ENCODE results near the gene BBC3.
"Not testable (repeated sequence)": the region's sequence is repeated elsewhere in the genome, so short reads cannot be mapped to it uniquely, and the experiment has no call there.

Gene BBC3

DNA sequence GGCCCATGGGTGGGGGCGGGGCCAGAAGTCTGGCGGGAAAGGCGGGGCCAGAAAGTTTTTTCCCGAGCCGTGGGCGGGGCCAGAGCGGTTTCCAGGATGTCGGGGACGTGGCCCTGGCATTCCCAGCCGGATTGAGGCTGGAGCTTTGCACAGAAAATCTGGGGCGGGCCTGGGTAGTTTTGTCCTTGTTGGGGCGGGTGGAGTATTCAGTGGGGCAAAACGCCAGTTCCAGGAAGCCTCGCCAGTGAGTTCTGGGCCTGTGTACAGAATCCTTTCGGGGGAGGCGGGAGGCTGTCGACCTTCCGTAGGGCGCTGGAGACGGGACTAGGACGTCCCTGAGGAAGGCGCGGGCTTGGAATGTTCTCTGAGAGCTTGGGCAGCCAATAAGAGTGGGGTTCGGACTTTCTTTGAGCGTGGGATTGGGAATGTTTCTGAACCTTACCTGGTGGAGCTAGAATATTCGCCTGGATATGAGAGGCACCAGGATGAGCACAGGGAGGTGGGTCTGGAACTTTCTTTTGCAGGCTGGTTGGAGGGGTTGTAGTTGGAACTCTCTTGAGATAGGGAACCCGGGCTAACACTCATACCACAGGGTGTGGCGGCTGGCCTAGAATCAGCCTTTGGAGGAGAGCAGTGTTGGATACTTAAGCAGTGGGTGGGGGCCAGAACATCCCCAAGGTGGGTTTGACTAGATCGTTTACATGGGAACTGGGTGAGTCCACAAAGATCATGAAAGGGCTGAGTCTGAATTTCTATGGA is 26.6 kb upstream of the BBC3 start:
- no peak for DNase-seq (ENCODE audit: low read depth in 2 of 2)
- peak overlapping the region; percentile 44 to 65 for H3K4me3 ChIP-seq (replicated peaks in 1 of 2; ENCODE audit: low read depth in 2 of 2, low read length in 2 of 2)
- no peak for TF ChIP-seq CTCF (IDR thresholded peaks at IDR 0.05; ENCODE audit: low read depth, low read length)

DNA sequence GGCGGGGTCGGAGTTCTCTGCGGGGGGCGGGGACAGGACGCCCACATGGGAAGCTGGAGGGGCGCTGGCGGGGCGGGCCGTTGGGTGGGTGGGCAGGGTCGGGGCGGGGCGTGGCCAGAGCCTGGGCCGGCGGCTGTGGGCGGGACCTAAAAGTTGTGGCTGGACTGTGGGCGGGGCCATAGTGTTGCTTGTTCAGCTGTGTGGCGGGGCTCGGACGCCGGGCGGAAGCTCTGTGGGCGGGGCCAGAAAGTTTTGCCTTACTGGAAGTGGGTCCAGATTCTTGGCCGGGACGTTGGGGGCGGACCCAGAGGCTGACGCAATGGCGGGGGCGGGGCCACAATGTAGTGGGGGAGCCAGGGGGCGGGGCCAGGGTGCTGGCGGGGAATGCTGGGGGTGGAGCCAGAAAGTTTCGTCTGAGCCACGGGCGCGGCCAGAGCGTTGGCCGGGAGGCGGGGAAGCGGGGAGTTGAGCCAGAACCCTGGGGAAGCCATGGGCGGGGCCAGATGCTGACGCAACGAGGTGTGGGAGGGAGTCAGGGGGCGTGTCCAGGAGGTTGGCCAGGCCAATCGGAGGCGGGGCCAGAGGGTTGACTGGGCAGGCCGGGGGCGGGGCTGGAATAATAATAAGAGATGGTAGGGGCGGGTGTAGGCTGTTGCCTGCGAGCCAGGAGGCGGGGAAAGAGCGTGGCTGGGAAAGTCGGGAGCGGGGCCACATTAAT is 25.9 kb upstream of the BBC3 start:
- no peak for TF ChIP-seq CTCF (IDR thresholded peaks at IDR 0.05; ENCODE audit: low read depth, low read length)
- peak; percentile 100 for DNase-seq (ENCODE audit: low read depth in 2 of 2)
- H3K4me3 ChIP-seq (replicated peaks in 1 of 2; ENCODE audit: low read depth in 2 of 2, low read length in 2 of 2), result peak overlapping the region; percentile 60 to 65

DNA sequence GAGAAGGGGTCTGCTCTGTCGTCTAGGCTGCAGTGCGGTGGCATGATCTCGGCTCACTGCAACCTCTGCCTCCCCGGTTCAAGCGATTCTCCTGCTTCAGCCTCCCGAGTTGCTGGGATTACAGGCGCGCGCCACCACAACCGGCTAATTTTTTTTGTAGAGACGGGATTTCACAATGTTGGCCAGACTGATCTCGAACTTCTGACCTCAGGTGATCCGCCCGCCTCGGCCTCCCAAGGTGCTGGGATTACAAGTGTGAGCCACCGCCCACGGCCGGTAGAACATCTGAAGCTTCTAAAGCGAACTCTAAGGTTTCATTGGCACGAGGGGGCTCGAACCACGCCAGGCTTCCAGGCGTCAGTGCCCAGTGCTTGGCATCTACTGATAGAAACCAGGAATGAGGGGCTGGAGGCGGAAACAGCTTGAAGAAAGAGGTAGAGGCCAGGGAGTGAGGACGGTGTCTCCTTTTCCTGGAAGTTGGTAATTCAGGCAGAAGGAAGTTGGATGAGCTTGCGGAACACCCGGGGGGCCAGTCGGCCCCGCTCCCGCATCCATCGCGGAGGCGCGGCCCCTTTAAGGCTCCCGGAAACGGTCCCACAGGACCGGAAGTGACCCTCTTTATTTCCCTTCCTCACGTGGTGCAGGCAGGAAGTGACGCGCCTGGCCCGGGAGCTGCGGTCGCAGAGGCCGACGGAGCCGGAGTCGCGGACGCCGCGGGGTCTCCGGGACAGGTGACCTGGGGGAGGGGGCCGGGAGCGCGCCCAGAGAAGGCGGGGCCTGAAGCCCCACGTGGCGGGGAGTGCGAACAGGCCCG is 25.1 kb upstream of the BBC3 start, which contains the start of gene CCDC9:
Gene CCDC9 (plus strand): TSS at position 647 of the 814 bp plus-strand sequence. CDS start 1,876 bp downstream, outside the sequence.
- TF ChIP-seq CTCF (IDR thresholded peaks at IDR 0.05; ENCODE audit: low read depth, low read length), result no peak
- peak within 1 kb of the TSS; percentile 60 to 65 for H3K4me3 ChIP-seq (replicated peaks in 1 of 2; ENCODE audit: low read depth in 2 of 2, low read length in 2 of 2)
- DNase-seq (ENCODE audit: low read depth in 2 of 2), result peak; percentile 96 to 98

DNA sequence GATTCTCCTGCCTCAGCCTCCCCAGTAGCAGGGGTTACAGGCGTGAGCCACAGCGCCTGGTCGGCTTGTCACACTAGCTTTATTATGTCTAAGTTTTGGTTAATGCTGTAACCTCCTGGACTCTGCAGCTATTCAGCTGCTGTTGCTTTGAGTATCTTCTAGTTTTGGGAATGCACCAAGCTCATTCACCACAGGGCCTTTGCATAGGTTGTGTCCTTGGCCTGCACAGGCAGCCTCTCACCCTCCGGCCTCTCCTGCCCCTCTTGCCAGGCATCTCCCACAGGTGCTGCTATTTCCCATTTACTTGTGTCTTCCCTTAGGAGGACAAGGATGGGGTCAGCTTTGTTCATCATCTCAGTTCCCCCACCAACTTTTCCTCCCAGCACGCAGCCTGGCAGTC is 23.0 kb upstream of the BBC3 start:
- H3K4me3 ChIP-seq (replicated peaks in 1 of 2; ENCODE audit: low read depth in 2 of 2, low read length in 2 of 2), result no peak overlapping the region
- TF ChIP-seq CTCF (IDR thresholded peaks at IDR 0.05; ENCODE audit: low read depth, low read length), result no peak
- DNase-seq (ENCODE audit: low read depth in 2 of 2), result no peak

- H3K4me3 ChIP-seq (replicated peaks in 1 of 2; ENCODE audit: low read depth in 2 of 2, low read length in 2 of 2), result no peak overlapping the region
- peak; percentile 71 to 85 for DNase-seq (ENCODE audit: low read depth in 2 of 2)
- no peak for TF ChIP-seq CTCF (IDR thresholded peaks at IDR 0.05; ENCODE audit: low read depth, low read length)
These were observed 22.5 kb upstream of the BBC3 start for GRCh38 chr19:47253467-47253881.

- not testable (repeated sequence) for H3K4me3 ChIP-seq (replicated peaks in 1 of 2; ENCODE audit: low read depth in 2 of 2, low read length in 2 of 2); DNase-seq (ENCODE audit: low read depth in 2 of 2)
These were observed 22.0 kb upstream of the BBC3 start for GRCh38 chr19:47253016-47253415.

All from cardiac fibroblast (primary cell).